ENCODE data around the gene SCRN1.

DNA sequence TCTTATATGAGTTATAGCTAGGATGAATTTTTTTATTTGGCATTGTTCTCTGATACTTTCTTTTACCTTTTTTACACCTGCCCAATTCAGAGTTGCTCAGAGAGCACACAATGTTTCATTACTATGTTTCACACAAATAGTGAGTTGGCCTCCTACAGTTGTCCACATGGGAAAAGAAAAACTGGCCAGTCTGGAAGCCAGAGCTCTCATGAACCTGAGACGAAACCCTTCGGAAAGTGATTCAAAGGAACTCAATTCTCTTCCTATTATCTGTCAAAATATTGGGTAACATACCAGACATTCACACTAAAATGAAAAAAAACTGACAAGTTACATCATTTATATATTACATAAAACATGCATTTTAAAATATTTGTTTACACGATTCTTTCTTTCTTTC, 15.3 kb downstream of the SCRN1 start:
- TF ChIP-seq, protein P1, sequence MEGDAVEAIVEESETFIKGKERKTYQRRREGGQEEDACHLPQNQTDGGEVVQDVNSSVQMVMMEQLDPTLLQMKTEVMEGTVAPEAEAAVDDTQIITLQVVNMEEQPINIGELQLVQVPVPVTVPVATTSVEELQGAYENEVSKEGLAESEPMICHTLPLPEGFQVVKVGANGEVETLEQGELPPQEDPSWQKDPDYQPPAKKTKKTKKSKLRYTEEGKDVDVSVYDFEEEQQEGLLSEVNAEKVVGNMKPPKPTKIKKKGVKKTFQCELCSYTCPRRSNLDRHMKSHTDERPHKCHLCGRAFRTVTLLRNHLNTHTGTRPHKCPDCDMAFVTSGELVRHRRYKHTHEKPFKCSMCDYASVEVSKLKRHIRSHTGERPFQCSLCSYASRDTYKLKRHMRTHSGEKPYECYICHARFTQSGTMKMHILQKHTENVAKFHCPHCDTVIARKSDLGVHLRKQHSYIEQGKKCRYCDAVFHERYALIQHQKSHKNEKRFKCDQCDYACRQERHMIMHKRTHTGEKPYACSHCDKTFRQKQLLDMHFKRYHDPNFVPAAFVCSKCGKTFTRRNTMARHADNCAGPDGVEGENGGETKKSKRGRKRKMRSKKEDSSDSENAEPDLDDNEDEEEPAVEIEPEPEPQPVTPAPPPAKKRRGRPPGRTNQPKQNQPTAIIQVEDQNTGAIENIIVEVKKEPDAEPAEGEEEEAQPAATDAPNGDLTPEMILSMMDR (IDR thresholded peaks at IDR 0.05), result no peak
- TF ChIP-seq POLR2A (IDR thresholded peaks at IDR 0.05) (no peak), POLR2AphosphoS5 (IDR thresholded peaks at IDR 0.05) (no peak), EP300 (IDR thresholded peaks at IDR 0.05) (no peak)
